Cardiac ventricle fibroblast (primary cell): ENCODE data around the gene EPHA5. TPM values are rescaled to one million over a fixed set of nuclear protein-coding genes. Genes with fewer than 3 reads are reported as not detected.

Experiments used
- total RNA-seq: library from RNA; depleted of rRNA; stranded (reverse); fragments of >200 nt; gene quantifications from 2 replicates; pipeline ENCODE4 v1.2.3, GENCODE V29; 2015

EPHA5 gene
- total RNA-seq, result 0.06 TPM in 1 of 2 replicates, not detected in the other

GRCh38 chr4:65670331-65671031, at the start of gene EPHA5:
Gene EPHA5, minus strand, starts transcription at chr4:65670489. Its CDS starts 747 bp downstream, at chr4:65669742.

